ENCODE measurements around the gene CCDC8. TPM values are rescaled to one million over a fixed set of nuclear protein-coding genes. Genes with fewer than 3 reads are reported as not detected.
A peak's percentile ranks its signal among the peaks of the same experiment; 100 is the strongest.

The CCDC8 gene
- total and polyA plus RNA-seq, 9 of the 15 experiments (the other 6 are each of a cell fraction or from before 2014, with no cell fraction given): 0.68 to 30.8 (median 15.6) TPM

DNA sequence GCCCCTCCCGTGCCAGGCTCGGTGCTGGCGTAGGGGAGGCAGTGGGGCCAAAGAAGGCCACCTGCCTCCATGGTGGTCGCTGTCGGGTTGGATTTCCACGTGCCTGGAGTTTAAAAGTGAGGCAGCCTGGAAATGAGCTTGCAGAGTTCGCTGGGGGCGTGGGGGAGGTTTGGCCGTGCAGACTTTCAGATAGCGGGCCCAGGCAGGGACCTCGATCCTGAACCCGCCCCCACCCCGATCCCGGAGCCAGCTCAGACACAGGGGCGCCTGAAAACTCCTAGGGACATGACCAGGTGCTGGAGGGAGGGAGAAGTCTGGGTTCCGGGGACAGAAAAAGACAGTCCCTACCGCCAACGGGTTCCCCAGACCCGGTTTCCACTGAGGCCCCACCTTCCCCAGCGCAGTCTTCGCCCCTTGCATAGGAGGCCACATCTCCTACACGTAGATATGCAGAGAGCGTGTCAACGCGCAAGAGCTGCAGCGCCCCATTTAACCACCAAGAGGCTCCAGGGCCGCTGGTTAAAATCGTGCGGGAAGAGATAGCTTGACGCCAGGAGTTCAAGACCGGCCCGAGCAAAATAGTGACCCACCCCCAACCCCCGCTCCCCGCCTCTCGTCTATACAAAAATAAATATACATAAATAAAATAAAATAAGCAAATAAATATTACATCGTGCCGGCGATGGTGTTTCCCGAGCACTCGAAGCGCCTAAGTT is 8.5 kb downstream of the CCDC8 start:
- ChIA-PET CTCF (ENCODE audit: low intra/inter-chr PET ratio) (interaction anchor here (0.7 to 13.2 kb wide), 3 partner anchors 77 to 108 kb away, joined by 3 to 325 read pairs (median 7); no protein-coding TSS in a partner anchor), POLR2A (interaction anchor here (0.6 to 2.4 kb wide), 5 partner anchors 8 to 385 kb away, joined by 3 to 9 read pairs (median 3); partner anchors contain the start of gene CCDC8)
- Histone ChIP-seq H3K4me2 (ENCODE audit: insufficient read depth, low read length) (peak overlapping the region; percentile 54; the same call in 1 of the 2 replicates), H3K79me2 (ENCODE audit: control insufficient read depth, insufficient read depth, low read length) (no peaks in the 10 kb centered on the region; the same call in 2 of the 3 replicates), H3K4me3 (no peak overlapping the region), H2AFZ (ENCODE audit: low read depth, low read length) (peak overlapping the region; percentile 88), H3K4me1 (replicated peaks in 1 of 2; ENCODE audit: control insufficient read depth in 2 of 2, insufficient read depth in 2 of 2, low read length in 2 of 2) (peaks cover 16 to 28% of the 10 kb centered on the region in 2 experiments), H3K27me3 (ENCODE audit: control insufficient read depth in 2 of 2, insufficient read depth in 2 of 2, low read length in 2 of 2) (no peaks in the 10 kb centered on the region), H3K9me1 (ENCODE audit: control insufficient read depth, insufficient read depth, low read length) (no peaks in the 10 kb centered on the region), H3K36me3 (ENCODE audit: control insufficient read depth, insufficient read depth, low read length) (peaks cover under 1% of the 10 kb centered on the region; the same call in 2 of the 3 replicates), H4K20me1 (replicated peaks; ENCODE audit: control insufficient read depth, insufficient read depth, low read length) (no peaks in the 10 kb centered on the region), H3K9ac (ENCODE audit: insufficient read depth in 1 of 2, low read depth in 2 of 2, low read length in 2 of 2) (peak overlapping the region; percentile 24 to 78; a peak in 3 of 4 replicates), H3K9me3 (replicated peaks; ENCODE audit: control insufficient read depth, insufficient read depth, low read depth, low read length) (no peaks in the 10 kb centered on the region), H3K27ac (ENCODE audit: extremely low read depth, low read depth, low read length) (peak overlapping the region; percentile 37; the same call in 2 of the 3 replicates)
- in situ Hi-C loops (cut with MboI) (no loop called here), intact Hi-C loops (cut with micrococcal nuclease) (loop anchor here (2.0 kb wide), 1 partner anchor 28 kb away; no protein-coding TSS in a partner anchor)
- FAIRE-seq (peak; percentile 57), ATAC-seq (peak; percentile 91), DNase-seq (ENCODE audit: extremely low read depth in 1 of 4, low spot score in 3 of 4) (peak; percentile 63 to 84 (median 75))
- 22% methylated on average over 36 of the region's 41 CpGs for WGBS (ENCODE audit: insufficient coverage, low coverage, missing lambda C conversion rate)
- BruUV-seq (replicated peaks): no TSS peak
- TF ChIP-seq, protein P1, sequence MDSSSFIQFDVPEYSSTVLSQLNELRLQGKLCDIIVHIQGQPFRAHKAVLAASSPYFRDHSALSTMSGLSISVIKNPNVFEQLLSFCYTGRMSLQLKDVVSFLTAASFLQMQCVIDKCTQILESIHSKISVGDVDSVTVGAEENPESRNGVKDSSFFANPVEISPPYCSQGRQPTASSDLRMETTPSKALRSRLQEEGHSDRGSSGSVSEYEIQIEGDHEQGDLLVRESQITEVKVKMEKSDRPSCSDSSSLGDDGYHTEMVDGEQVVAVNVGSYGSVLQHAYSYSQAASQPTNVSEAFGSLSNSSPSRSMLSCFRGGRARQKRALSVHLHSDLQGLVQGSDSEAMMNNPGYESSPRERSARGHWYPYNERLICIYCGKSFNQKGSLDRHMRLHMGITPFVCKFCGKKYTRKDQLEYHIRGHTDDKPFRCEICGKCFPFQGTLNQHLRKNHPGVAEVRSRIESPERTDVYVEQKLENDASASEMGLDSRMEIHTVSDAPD (CRISPR knock-in tag; IDR thresholded peaks at IDR 0.05): no peak
- TF ChIP-seq, protein P2, sequence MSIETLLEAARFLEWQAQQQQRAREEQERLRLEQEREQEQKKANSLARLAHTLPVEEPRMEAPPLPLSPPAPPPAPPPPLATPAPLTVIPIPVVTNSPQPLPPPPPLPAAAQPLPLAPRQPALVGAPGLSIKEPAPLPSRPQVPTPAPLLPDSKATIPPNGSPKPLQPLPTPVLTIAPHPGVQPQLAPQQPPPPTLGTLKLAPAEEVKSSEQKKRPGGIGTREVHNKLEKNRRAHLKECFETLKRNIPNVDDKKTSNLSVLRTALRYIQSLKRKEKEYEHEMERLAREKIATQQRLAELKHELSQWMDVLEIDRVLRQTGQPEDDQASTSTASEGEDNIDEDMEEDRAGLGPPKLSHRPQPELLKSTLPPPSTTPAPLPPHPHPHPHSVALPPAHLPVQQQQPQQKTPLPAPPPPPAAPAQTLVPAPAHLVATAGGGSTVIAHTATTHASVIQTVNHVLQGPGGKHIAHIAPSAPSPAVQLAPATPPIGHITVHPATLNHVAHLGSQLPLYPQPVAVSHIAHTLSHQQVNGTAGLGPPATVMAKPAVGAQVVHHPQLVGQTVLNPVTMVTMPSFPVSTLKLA (conservative IDR thresholded peaks at IDR 0.05): peak; percentile 28 to 40; a peak in 1 of 4 replicates
- peak; percentile 53 for TF ChIP-seq HNRNPLL (IDR thresholded peaks at IDR 0.05; ENCODE audit: low read depth, low read length, poor library complexity, severe bottlenecking)
- TF ChIP-seq GTF2F1 (IDR thresholded peaks at IDR 0.05; ENCODE audit: low read depth, low read length): no peak
- peak; percentile 32 for TF ChIP-seq DPF2 (IDR thresholded peaks at IDR 0.05)
- TF ChIP-seq, protein P3, sequence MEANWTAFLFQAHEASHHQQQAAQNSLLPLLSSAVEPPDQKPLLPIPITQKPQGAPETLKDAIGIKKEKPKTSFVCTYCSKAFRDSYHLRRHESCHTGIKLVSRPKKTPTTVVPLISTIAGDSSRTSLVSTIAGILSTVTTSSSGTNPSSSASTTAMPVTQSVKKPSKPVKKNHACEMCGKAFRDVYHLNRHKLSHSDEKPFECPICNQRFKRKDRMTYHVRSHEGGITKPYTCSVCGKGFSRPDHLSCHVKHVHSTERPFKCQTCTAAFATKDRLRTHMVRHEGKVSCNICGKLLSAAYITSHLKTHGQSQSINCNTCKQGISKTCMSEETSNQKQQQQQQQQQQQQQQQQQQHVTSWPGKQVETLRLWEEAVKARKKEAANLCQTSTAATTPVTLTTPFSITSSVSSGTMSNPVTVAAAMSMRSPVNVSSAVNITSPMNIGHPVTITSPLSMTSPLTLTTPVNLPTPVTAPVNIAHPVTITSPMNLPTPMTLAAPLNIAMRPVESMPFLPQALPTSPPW (CRISPR knock-in tag; IDR thresholded peaks at IDR 0.05): peak; percentile 18
- peak; percentile 44; the same call in 1 of the 2 replicates for TF ChIP-seq RBFOX2 (IDR thresholded peaks at IDR 0.05; ENCODE audit: low read depth, low read length)
- no peak for TF ChIP-seq NFATC3 (IDR thresholded peaks at IDR 0.05)
- 0 out of 3 replicates have a peak, but pooled peaks of 1 of the 2 experiments have one; percentile 18 for TF ChIP-seq CBX3 (IDR thresholded peaks at IDR 0.05; ENCODE audit: borderline replicate concordance in 1 of 2, low read length in 2 of 2)
- no peak for TF ChIP-seq CREBBP (IDR thresholded peaks at IDR 0.05; ENCODE audit: low read depth, low read length)
- peak; percentile 17; the same call in 1 of the 2 replicates for TF ChIP-seq CBFA2T3 (IDR thresholded peaks at IDR 0.05)
- TF ChIP-seq, protein P4, sequence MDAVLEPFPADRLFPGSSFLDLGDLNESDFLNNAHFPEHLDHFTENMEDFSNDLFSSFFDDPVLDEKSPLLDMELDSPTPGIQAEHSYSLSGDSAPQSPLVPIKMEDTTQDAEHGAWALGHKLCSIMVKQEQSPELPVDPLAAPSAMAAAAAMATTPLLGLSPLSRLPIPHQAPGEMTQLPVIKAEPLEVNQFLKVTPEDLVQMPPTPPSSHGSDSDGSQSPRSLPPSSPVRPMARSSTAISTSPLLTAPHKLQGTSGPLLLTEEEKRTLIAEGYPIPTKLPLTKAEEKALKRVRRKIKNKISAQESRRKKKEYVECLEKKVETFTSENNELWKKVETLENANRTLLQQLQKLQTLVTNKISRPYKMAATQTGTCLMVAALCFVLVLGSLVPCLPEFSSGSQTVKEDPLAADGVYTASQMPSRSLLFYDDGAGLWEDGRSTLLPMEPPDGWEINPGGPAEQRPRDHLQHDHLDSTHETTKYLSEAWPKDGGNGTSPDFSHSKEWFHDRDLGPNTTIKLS (IDR thresholded peaks at IDR 0.05; ENCODE audit: borderline replicate concordance, low read depth): peak; percentile 40; the same call in 1 of the 2 replicates
- TF ChIP-seq FOXK1 (CRISPR knock-in tag; IDR thresholded peaks at IDR 0.05; ENCODE audit: borderline replicate concordance): no peak
- peak; percentile 83 for TF ChIP-seq L3MBTL2 (IDR thresholded peaks at IDR 0.05)
- TF ChIP-seq ZNF830 (CRISPR knock-in tag; IDR thresholded peaks at IDR 0.05): no peak
- no peak for TF ChIP-seq PHB (CRISPR knock-in tag; IDR thresholded peaks at IDR 0.05)
